Loucy (cell line): Measurements from ENCODE around the gene SLC22A1.

Source experiments
- EZH2phosphoT487 ChIP-seq: fragments of 200-600 bp; IDR thresholded peaks from 2 replicates; pipeline ENCODE4 v1.6.1; 2018; ENCODE audit warnings: antibody characterized with exemption, mild to moderate bottlenecking, moderate library complexity, borderline replicate concordance
- TF ChIP-seq, protein P1 (sequence below): fragments of 200-600 bp; sonication (generic); conservative IDR thresholded peaks from 2 replicates; pipeline ENCODE4 v1.5.1; 2014; ENCODE audit warnings: mild to moderate bottlenecking, antibody characterized with exemption, low read length

DNA sequence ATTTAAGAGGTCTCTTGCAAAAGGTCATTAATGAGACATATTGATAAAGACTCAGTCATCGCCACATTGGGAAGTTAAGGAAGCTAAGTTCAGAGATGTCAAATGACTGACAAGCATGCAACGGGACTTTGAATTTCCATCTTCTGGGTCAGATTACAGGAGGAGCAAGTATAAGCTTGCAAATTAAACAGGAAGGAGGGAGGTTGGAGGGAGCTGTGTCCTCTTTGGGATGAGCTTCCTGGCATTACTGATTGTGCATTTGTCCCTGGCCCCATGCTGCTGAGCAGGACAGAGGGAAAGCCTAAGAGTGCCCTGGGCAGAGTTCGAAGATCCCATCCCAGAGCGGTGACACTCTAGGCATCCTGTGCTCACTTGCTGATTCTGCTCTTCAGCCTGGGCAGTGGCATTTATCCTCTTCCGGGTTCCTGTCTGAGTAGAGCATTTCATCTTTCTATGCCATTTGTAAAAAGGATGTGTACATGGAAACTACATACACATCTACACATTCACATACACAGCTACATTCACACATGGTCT lies 40.5 kb downstream of the SLC22A1 start:
- TF ChIP-seq, protein P1, sequence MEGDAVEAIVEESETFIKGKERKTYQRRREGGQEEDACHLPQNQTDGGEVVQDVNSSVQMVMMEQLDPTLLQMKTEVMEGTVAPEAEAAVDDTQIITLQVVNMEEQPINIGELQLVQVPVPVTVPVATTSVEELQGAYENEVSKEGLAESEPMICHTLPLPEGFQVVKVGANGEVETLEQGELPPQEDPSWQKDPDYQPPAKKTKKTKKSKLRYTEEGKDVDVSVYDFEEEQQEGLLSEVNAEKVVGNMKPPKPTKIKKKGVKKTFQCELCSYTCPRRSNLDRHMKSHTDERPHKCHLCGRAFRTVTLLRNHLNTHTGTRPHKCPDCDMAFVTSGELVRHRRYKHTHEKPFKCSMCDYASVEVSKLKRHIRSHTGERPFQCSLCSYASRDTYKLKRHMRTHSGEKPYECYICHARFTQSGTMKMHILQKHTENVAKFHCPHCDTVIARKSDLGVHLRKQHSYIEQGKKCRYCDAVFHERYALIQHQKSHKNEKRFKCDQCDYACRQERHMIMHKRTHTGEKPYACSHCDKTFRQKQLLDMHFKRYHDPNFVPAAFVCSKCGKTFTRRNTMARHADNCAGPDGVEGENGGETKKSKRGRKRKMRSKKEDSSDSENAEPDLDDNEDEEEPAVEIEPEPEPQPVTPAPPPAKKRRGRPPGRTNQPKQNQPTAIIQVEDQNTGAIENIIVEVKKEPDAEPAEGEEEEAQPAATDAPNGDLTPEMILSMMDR, result no peak
- no peak for TF ChIP-seq EZH2phosphoT487
